ENCODE measurements around the gene IL12RB1.
"Not testable (repeated sequence)": the region's sequence is repeated elsewhere in the genome, so short reads cannot be mapped to it uniquely, and the experiment has no call there.

Gene IL12RB1

DNA sequence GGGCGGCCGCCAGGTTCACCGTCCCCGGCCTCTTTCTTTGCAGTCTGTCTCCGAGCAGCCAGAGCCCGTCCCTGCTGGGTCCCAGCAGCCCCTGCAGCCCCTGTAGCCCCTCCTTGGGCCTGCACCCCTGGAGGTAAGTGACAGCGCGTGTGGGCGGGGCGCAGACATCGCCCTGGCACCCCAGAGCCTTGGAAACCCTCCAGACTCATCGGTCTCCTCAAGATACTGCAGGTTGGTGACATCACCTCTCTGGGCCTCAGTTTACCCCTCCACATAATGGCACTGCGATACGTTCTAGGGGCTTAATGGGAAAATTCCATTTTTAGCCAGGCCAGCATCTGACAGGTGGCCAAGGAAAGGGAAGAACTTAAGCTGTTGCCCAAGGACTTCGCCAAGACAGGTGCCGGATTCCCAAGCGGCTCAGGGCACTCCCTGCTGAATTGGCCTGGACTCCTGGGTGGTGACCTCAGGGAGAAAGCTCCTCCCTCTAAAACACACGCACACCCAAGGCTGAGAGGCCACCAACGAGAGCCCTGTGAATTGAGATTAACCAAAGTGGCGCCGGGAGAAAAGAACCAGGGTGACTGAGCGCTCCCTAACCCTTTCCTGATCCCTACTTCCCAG lies 24.0 kb upstream of the IL12RB1 start:
- no peak for DNase-seq

DNA sequence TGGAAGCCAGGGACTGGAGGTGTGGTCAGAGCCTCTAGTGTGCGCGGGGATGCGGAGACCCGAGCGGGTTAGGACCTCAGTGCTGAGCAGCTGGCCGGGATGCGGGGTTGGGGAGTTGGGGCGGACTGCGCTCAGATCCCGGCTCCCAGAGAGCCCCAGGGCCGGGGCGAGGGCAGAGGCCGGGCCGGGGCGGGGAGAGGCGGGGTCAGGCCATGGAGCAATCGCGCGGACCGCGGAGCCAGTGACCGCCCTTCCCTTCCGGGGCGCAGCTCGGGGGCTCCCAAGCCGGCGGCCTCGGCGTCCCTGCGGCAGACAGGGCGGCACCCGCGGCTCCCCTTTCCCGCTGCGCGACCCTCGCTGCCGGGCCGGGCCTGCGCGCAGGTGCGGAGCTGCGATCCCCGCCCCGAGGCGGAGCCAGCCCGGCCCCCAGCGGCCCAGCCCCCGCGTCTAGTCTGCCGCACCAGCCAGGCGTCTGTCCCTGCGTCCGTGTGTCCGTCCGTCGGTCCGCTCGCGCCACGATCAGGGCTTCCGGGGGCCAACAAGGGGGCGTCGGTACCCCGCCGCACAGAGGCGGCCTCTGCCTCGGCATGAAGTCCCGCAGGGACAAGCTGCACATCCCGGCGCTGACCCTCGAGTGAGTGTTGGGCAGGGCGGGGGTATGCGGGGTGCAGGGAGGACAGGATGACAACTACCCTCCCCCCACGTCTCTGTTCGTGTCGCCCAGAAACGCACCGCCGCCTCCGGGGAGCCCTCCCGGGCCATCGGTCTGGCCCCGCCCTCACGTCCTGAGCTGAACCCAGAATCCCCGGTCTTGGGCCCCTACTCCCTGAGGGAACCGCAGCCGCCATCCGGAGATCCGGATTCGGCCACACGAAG lies 23.2 kb upstream of the IL12RB1 start:
- peak; percentile 84 for DNase-seq

DNA sequence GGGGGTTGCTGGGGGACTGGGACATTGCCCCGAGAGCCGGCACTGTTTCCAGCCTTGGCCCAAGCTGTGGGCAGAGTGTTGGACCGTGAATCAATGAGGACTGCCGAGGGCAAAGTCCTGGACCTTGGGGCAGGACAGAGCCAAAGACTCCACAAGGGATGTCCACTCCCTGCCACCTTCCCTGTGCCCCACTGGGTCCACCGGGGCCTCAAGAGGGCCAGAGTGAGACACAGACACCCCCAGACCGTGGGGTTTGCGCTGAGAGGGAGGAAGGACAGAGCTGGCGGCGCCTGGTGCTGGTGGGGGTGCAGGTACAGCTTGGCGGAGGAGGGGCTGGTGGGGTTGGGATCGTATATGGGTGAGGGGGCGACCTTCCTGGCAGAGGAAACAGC lies 22.6 kb upstream of the IL12RB1 start:
- DNase-seq: no peak

DNA sequence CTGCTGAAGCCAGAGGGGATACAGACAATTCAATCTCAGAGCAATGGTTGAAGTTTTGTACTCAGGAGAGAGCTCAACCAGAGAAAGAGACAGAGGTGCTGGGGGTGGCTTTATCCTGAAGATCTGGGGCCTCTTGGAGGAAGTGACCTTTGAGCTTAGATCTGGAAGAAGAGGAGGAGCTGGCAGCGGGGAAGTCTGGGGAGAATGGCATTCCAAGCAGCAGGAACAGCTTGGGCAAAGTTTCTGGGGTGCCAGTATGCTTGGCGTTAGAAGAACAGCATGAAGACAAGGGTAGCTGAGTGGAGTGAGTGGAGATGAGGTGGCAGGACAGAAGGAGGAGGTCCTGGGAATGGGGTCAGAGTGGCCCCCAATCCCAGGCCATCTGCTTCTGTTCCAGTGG lies 22.2 kb upstream of the IL12RB1 start:
- no peak for DNase-seq

DNA sequence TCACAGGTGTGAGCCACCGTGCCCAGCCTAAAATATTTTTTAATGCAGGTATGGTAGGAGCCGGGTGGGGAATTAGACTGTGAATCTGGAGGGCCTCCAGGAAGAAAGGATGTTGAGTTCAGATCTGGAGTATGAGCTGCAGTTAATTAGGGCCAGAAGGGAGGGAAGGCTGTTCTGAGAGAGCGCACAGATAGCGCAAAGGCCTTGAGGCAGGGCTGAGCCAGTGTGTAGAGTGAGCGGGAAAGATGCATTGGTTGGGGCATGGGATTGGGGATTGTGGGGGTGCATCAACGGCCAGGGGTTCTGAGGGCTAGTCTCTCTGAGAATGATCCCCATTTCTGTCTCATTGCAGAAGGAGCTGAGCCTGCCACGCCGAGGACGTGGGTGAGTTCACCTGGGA lies 20.5 kb upstream of the IL12RB1 start:
- DNase-seq: no peak

DNA sequence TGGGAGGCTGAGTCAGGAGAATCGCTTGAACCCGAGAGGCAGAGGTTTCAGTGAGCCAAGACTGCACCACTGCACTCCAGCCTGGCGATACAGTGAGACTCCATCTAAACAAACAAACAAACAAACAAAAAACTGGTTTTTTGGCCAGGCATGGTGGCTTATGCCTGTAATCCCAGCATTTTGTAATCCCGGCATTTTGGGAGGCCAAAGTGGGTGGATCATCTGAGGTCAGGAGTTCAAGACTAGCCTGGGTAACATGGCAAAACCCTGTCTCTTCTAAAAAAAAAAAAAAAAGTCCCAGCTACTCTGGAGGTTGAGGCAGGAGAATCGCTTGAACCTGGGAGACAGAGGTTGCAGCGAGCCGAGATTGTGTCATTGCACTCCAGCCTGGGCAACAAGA lies 18.5 kb upstream of the IL12RB1 start:
- DNase-seq: not testable (repeated sequence)

DNA sequence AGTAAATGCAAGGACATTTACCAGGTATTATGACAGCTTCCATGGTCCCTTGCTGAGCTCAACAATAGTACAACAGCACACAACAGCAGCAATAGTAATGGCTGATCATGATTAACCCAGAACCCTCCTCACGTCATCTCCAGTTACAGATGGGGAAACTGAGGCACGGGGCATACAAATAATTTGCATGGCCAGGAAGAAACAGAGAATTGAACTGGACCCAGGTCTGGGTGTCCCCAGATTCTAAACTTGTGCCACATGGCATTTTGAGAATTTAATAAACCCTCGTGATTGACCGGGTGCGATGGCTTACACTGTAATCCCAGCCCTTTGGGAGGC lies 18.0 kb upstream of the IL12RB1 start:
- DNase-seq: no peak

DNA sequence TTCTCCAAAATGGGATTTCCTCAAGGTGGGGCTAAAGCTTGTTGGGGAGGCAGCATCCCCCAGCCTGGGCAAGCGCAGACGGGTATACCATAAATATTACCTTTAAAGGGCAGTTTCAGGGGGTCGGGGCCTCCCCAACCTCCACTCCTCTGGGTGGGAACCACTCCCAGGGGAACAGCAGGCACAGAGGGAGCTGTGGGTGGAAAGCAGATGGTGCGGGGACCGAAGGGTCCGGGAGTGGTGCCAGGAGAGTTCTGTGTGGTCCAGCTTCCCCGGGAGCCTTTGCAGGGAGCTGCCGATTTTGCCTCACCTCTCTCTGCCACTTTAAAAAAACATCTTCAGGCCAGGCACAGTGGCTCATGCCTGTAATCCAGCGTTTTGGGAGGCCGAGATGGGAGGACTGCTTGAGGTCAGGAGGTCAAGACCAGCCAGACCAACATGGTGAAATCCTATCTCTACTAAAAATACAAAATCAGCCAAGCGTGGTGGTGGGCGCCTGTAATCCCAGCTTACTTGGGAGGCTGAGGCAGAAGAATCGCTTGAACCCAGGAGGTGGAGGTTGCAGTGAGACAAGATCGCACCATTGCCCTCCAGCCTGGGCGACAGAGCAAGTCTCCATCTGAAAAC lies 16.3 kb upstream of the IL12RB1 start:
- DNase-seq: no peak

DNA sequence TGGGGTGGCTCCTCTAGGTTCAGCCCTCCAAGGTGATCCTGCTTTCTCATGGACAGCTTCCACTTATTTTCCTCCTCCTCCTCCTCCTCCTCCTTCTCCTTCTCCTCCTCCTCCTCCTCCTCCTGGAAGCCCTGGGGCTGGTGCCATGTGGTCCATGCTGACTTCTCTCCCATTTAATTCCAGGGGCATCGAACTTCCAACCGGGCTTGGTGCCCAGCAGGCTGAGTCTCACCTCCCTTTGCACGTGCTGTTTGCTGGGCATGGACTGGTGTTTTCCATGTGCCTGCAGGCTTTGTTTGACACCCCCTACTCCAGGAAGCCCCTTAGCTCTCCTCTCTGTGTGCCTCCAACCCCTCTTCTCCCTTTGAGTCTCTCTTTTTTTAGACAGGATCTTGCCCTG lies 14.5 kb upstream of the IL12RB1 start:
- DNase-seq: no peak

DNA sequence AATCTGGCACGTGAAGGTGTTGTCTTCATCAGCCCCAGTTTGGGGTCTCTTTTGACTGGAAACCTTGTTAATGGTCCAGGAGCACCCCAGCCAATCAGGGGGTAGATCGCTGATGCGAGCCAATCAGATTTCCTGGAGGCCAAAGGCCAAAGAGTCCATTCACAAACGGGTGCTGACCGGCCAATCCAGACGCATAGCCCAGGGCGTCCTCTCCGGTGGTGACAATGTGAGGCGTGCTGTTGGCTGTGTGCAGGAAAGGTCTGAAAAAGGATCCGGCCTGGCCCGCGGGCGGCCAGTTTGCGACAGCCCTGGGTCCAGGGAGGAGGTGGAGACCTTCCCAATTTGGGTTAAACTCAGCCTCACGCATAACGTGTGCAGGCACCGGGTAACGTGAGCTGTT lies 14.0 kb upstream of the IL12RB1 start:
- no peak for DNase-seq

DNA sequence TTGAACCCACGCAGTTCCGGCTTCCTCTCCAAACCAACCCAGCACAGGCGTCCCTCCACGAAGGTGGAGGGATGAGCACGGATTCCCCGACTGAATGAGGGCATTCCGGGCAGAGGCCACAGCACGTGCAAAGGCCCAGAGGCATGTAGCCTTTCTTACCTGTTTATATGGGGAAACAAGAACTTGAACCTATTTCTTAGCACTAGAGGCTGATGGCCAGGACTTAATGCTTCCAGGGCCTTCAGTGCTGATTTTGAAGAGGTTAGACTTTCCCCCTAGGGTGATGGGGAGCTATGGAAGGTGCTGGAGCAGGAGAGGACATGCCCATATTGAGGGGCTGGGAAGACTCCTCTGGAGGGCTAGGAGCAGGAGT lies 12.9 kb upstream of the IL12RB1 start:
- DNase-seq: no peak

DNA sequence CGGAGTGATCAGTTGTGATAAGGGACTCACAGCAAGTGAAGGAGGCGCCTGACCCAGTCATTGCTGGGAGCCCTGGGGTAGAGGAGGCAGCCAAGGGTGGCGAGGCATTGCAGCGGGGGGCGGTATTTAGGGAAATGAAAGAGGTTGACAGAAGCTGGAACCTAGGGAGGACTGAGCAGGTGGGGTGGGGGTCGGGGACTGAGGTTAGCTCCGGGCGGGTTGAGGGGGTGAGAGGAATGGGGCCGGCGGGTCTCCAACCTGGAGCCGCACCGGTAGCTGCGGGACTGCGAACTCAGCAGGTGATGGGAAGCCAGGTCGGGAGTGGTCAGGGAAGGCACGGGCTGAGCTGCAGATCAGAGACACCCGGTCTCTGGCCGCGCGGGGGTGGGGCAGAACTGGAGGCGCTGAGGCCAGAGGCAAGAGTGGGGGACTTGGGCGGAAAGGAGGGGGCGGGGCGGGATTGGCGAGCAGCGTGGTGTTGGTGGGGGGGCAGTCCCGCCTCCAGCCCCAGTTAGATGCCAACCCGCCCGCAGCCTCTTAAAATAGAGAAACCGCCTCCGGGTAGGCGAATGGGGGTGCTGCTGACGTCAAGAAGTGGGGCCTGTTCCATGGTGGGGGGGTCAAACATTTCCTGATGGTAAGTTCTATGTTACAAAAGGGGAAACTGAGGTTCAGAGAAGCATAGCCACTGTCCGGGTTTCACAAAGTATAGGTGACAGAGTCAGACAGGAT lies 12.3 kb upstream of the IL12RB1 start:
- DNase-seq: peak; percentile 75

DNA sequence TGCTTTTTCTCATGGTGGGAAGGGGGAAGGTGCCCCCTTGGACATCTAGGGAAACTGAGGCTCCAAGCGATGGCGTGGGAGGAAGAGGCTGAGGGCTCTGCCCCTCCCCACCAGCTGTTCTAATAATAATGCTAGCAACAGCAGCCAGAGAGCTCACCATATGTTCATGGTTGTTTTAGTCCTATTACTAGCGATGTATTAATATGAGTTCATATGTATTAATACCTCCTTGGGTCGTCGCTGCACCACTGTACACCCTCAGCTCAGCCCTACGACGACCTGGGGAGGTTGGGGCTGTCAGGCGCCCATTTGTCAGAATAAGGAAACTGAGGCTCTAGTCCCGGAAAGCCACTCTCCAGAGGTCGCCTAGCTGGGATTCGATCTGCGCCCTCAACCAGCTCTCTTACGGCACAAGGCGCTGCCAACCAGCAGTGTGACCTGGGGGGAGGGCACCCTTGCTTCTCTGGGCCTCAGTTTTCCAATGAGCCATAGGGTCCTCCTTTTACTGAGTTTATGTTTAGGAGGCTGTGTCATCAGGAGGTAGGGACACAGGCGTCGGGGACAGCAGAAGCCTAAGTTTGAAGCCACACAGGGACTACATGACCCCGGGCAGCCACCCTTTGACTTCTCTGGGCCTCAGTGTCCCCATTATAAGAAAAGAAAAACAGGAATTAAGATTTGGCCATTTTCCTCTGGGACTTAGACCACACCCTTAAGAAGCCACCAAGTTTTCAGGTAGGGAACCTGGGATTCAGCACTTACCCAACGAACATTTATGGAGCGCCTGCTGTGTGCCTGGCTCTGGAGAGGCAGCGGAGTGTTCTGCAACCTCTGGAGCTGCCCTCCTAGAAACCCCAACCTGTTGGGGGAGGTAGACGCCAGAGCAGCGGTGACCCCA lies 11.5 kb upstream of the IL12RB1 start:
- DNase-seq: peak; percentile 64

DNA sequence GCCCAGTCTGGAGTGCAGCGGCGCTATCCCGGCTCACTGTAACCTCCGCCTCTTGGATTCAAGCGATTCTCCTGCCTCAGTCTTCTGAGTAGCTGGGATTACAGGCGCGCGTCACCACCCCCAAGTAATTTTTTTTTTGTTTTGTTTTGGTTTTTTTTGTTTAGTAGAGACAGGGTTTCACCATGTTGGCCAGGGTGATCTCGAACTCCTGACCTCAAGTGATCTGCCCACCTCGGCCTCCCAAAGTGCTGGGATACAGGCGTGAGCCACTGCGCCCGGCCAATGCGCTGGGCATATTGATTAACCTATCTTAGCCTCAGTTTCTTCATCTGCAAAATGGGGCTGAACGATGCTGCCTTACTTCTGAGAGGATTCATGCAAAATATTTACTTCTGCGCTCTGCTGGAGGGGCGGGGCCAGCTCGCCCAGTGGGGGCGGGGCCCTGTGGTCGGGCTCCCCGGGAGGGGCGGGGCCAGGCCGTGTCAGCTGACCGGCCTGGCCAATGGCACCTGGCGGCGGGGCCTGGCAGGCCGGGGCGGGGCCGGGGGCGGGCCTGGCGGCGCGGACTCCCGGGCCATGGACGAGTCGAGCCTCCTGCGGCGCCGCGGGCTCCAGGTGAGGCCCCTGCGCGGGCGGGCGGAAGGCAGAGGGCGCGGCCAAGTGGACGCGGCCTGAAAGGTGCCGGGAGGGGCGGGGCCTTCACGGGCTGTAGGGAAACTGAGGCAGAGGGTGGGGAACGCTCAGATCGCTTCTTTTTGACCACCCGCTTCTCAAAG lies 10.7 kb upstream of the IL12RB1 start, which contains the start of gene MAST3:
Gene MAST3, plus strand, starts transcription at position 562 of the 776 bp plus-strand sequence. Its CDS starts 15 bp downstream, at position 577.
- peak; percentile 97 for DNase-seq

DNA sequence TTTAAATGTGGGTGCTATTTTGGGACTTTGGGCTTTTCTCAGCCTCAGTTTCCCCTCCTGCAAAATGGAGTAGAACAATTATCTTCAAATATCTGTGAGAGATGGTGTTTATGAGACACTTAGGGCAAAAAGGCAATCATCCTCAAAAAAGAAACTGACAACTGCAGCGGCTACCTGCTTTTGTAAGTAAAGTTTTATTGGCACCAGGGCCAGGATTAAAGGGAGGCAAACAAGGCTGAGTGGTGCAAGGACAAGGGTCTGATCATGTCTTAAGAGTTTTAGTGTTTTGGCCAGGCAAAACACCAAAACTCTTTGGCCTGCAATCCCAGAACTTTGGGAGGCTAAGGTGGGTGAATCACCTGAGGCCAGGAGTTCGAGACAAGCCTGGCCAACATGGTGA lies 9.5 kb upstream of the IL12RB1 start:
- DNase-seq: no peak

DNA sequence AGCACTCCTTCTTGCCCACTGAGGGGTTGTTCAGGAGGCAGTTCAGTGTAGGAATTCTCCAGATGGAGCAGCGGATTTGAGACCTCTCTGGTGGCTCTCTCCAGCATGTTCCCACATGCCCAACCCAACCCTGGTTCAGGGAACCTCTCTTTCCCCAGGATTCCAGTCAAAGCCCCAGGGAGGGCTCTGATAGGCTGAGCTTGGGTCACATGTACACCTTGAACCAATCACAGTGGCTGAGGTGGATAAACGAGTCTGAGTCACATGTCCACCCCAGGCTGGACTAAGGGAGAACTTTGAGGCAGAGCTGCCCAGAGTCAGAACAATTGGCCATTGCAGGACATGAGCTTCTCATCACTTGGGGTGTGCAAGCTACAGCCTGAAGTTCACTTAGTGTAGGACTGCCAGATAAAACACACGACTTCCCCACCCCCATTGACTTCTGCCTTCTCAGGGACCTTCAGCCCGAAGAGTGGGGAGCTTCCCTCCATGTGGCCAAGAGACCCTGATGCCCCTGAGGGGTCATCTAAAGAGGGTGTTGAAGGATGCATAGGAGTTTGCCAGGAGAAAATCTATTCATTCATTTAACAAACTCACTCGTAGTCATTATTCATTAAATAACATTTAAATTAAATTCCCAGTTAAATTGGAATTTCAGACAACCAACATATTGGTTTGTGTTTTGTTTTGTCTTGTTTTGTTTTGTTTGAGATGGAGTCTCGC lies 6.9 kb upstream of the IL12RB1 start:
- DNase-seq: no peak

DNA sequence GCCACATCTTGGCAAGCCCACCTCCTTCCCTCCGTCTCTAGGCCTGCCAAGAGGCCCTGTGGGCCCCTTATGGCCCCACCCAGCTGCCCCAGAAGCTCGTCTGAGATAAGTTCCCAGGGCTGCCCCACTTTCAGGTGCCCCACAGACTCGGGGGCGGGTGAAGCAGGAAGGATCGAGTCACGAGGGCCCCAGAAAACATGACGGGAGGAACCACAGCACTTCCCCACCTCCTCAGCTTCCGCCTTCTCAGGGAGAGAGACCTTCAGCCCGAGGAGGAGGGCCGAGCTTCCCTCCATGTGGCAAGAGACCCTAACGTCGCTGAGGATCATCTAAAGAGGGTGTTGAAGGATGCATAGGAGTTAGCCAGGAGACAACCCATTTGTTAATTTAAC lies 4.5 kb upstream of the IL12RB1 start:
- DNase-seq: peak; percentile 93

DNA sequence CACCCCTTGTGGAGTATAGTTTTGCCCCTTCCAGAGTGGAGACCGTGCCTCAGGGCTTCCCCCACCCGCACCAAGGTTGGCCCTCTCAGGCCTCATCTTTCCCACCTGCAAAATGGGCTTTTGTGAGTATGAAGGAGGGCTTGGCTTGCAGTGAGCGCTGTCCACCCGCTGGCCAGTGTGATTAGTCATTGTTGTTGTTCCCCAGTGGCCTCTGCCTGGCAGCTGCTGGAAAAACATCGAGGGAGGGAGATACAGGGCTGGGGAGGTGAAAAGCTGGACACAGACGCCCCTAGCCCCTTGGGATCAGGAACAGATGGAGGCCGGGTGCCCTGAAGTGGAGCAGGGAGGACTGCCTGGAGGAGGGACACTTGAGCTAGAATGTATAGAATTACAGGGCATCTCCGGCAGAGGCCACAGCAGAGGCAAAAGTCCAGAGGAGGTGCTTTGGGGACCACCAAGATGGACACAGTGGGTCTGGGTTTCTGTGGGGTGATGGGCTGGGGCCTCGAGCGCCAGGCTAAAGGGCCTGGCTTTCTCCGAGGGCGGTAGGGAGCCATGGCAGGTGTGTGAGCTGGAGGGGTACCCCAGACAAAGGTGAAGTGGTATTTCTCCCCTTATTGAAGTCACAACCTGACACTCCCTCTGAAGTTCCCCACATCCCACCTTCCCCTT lies 3.9 kb upstream of the IL12RB1 start:
- no peak for DNase-seq

DNA sequence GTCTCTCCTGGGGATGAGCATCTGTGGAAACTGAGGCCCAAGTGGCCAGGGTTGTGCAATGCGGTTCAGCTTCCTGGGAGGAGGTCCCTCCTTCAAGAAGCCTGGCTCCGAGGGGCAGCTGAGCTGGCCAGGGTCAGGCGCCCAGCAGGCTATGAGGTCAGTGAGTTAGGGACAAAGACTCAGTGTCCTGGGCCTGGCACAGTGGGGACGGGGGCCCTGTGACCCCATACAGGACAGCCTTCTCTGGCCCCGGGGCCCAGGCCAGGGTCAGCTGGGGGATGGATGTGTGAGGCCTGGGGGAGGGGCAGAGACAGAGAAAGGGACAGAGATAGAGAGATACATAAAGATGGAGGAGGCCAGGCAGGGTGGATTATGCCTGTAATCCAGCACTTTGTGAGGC lies 3.0 kb upstream of the IL12RB1 start:
- no peak for DNase-seq

DNA sequence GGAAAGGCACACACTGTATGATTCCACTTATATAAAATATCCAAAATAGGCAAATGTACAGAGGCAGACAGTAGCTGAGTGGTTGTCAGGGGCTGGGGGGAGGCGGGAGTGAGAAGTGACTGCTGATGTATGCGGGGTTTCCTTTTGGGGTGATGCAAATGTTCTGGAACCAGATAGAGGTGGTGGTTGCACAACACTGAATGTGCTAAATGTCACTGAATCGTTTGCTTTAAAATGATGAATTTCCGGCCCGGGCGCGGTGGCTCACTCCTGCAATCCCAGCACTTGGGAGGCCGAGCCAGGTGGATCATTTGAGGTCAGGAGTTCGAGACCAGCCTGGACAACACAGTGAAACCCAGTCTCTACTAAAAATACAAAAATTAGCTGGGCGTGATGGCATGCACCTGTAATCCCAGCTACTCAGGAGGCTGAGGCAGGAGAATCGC lies 2.4 kb upstream of the IL12RB1 start:
- peak; percentile 81 for DNase-seq

Data from activated effector memory CD4-positive, alpha-beta T cell treated with anti-CD3 and anti-CD28 coated beads, Interleukin-2, amount 50 U/mL, for 16 hours (primary cell).